ENCODE measurements around the gene IRX4.

DNA sequence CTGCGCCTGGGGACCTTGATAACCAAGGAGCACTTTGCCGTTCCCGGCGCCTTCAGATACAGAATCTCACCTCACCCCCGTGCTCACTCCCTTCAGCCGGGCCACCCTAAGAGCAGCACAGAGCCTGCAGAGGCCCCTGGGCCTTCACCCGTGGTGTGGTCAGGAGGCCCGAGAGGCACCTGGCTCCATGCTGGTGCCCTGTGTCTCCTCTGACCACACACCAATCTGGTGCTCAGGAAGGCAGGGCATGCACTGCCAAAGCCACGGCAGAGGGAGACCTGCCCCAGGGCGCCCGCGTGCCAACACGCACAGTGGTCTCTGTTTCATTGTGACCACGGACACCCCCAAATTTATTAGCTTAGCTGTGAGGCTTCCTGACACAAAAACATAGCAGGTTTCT lies 11.3 kb downstream of the IRX4 start:
- TF ChIP-seq, protein P1, sequence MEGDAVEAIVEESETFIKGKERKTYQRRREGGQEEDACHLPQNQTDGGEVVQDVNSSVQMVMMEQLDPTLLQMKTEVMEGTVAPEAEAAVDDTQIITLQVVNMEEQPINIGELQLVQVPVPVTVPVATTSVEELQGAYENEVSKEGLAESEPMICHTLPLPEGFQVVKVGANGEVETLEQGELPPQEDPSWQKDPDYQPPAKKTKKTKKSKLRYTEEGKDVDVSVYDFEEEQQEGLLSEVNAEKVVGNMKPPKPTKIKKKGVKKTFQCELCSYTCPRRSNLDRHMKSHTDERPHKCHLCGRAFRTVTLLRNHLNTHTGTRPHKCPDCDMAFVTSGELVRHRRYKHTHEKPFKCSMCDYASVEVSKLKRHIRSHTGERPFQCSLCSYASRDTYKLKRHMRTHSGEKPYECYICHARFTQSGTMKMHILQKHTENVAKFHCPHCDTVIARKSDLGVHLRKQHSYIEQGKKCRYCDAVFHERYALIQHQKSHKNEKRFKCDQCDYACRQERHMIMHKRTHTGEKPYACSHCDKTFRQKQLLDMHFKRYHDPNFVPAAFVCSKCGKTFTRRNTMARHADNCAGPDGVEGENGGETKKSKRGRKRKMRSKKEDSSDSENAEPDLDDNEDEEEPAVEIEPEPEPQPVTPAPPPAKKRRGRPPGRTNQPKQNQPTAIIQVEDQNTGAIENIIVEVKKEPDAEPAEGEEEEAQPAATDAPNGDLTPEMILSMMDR (IDR thresholded peaks at IDR 0.05; ENCODE audit: borderline replicate concordance, extremely low read depth, low read length, poor library complexity, severe bottlenecking) = no peak
- TF ChIP-seq EZH2 (IDR thresholded peaks at IDR 0.05; ENCODE audit: borderline replicate concordance, low read depth, low read length, severe bottlenecking) = no peak

All from DND-41 (cell line).